ENCODE measurements around the gene ADISSP. TPM values are rescaled to one million over a fixed set of nuclear protein-coding genes. Genes with fewer than 3 reads are reported as not detected.

ADISSP gene
- total and polyA plus RNA-seq, 4 donors, result 8.6 to 53.7 (median 35.1) TPM

GRCh38 chr20:3784216-3784853 lies 16.8 kb upstream of the ADISSP start:
- DNase-seq, result no peak
- TF ChIP-seq CTCF (IDR thresholded peaks at IDR 0.05; ENCODE audit: control extremely low read depth, extremely low read depth), result no peak
- ATAC-seq (ENCODE audit: insufficient read depth, low FRiP score), result no peak
- H3K27me3 ChIP-seq (ENCODE audit: control insufficient read depth in 3 of 3, insufficient read depth in 3 of 3, low read length in 2 of 3), result peaks cover 0 to 5% (median 4%) of the 10 kb centered on the region in 3 donors
- peaks cover 0 to 12% (median 8%) of the 10 kb centered on the region in 4 donors for H3K36me3 ChIP-seq (ENCODE audit: control insufficient read depth in 4 of 4, insufficient read depth in 4 of 4, low read length in 4 of 4)
- WGBS, 2 donors, result 74 to 84% methylated on average over 17 of the region's 17 CpGs
- H3K27ac ChIP-seq (ENCODE audit: low read depth in 1 of 2, low read length in 1 of 2), result peak overlapping the region in 1 of 2 donors; percentile 26
- H3K4me3 ChIP-seq, result no peak overlapping the region
- H3K4me1 ChIP-seq (ENCODE audit: control insufficient read depth in 5 of 5, insufficient read depth in 5 of 5, low read length in 5 of 5), result peaks cover 14 to 44% (median 26%) of the 10 kb centered on the region in 5 donors
- no peaks in the 10 kb centered on the region for H3K9me3 ChIP-seq (ENCODE audit: control insufficient read depth in 4 of 4, insufficient read depth in 3 of 4, low read length in 3 of 4)
- H3K9ac ChIP-seq (ENCODE audit: insufficient read depth in 1 of 2, low read length in 2 of 2), result no peak overlapping the region

- Histone ChIP-seq H3K9me3 (ENCODE audit: control insufficient read depth in 4 of 4, insufficient read depth in 3 of 4, low read length in 3 of 4) (no peaks in the 10 kb centered on the region), H3K27me3 (ENCODE audit: control insufficient read depth in 3 of 3, insufficient read depth in 3 of 3, low read length in 2 of 3) (peaks cover 0 to 10% (median 9%) of the 10 kb centered on the region in 3 donors), H3K4me1 (ENCODE audit: control insufficient read depth in 5 of 5, insufficient read depth in 5 of 5, low read length in 5 of 5) (peaks cover 14 to 46% (median 26%) of the 10 kb centered on the region in 5 donors), H3K36me3 (ENCODE audit: control insufficient read depth in 4 of 4, insufficient read depth in 4 of 4, low read length in 4 of 4) (peaks cover 0 to 12% (median 8%) of the 10 kb centered on the region in 4 donors), H3K9ac (ENCODE audit: insufficient read depth in 1 of 2, low read length in 2 of 2) (peak overlapping the region in 1 of 2 donors; percentile 5), H3K4me3 (no peak overlapping the region), H3K27ac (ENCODE audit: low read depth in 1 of 2, low read length in 1 of 2) (no peak overlapping the region)
- TF ChIP-seq CTCF (IDR thresholded peaks at IDR 0.05; ENCODE audit: control extremely low read depth, extremely low read depth), result no peak
- ATAC-seq (ENCODE audit: insufficient read depth, low FRiP score), result no peak
- DNase-seq, result no peak
- WGBS, 2 donors, result 73 to 82% methylated on average over 10 of the region's 10 CpGs
Measured at GRCh38 chr20:3783511-3784195, 16.1 kb upstream of the ADISSP start.

- no peak for TF ChIP-seq CTCF (IDR thresholded peaks at IDR 0.05; ENCODE audit: control extremely low read depth, extremely low read depth)
- Histone ChIP-seq H3K4me1 (ENCODE audit: control insufficient read depth in 5 of 5, insufficient read depth in 5 of 5, low read length in 5 of 5) (peaks cover 14 to 51% (median 26%) of the 10 kb centered on the region in 5 donors), H3K9ac (ENCODE audit: insufficient read depth in 1 of 2, low read length in 2 of 2) (peak overlapping the region in 1 of 2 donors; percentile 5), H3K27ac (ENCODE audit: low read depth in 1 of 2, low read length in 1 of 2) (no peak overlapping the region), H3K9me3 (ENCODE audit: control insufficient read depth in 4 of 4, insufficient read depth in 3 of 4, low read length in 3 of 4) (no peaks in the 10 kb centered on the region), H3K36me3 (ENCODE audit: control insufficient read depth in 4 of 4, insufficient read depth in 4 of 4, low read length in 4 of 4) (peaks cover 0 to 12% (median 8%) of the 10 kb centered on the region in 4 donors), H3K4me3 (no peak overlapping the region), H3K27me3 (ENCODE audit: control insufficient read depth in 3 of 3, insufficient read depth in 3 of 3, low read length in 2 of 3) (peaks cover 0 to 15% (median 14%) of the 10 kb centered on the region in 3 donors)
- DNase-seq, result peak in 2 of 3 donors; percentile 68 to 76
- no peak for ATAC-seq (ENCODE audit: insufficient read depth, low FRiP score)
- WGBS, 2 donors, result 77 to 79% methylated on average over 2 of the region's 2 CpGs
Measured at GRCh38 chr20:3783068-3783489, 15.5 kb upstream of the ADISSP start.
